Memory B cell (primary cell): Measurements from ENCODE around the gene SPRYD4.
"Not testable (repeated sequence)": the region's sequence is repeated elsewhere in the genome, so short reads cannot be mapped to it uniquely, and the experiment has no call there.

Source experiments
- ATAC-seq: fragments of 150-1000 bp; cut with Tn5 transposase; 2 replicates; pipeline ENCODE4 v1.10.0; 2021; ENCODE audit warnings: low read depth, mild to moderate bottlenecking, moderate library complexity
- DNase-seq, 2 donors: peaks; one replicate each; pipeline ENCODE4 v3.0.0; 2022; ENCODE audit warnings: low spot score in 2 of 2
- H3K27ac Mint-ChIP-seq: one replicate; pipeline ENCODE4 v1.8.0; 2022; ENCODE audit warnings: mild to moderate bottlenecking, moderate library complexity, mixed read lengths
- H3K27me3 Mint-ChIP-seq: one replicate; pipeline ENCODE4 v1.8.0; 2022; ENCODE audit warnings: mixed read lengths
- H3K36me3 Mint-ChIP-seq: one replicate; pipeline ENCODE4 v1.8.0; 2022; ENCODE audit warnings: mild to moderate bottlenecking, mixed read lengths
- H3K4me1 Mint-ChIP-seq: one replicate; pipeline ENCODE4 v1.8.0; 2022; ENCODE audit warnings: mixed read lengths
- H3K4me3 Mint-ChIP-seq: one replicate; pipeline ENCODE4 v1.8.0; 2022; ENCODE audit warnings: mild to moderate bottlenecking, moderate library complexity, mixed read lengths
- H3K9me3 Mint-ChIP-seq: one replicate; pipeline ENCODE4 v1.8.0; 2022; ENCODE audit warnings: mixed read lengths

The SPRYD4 gene

DNA sequence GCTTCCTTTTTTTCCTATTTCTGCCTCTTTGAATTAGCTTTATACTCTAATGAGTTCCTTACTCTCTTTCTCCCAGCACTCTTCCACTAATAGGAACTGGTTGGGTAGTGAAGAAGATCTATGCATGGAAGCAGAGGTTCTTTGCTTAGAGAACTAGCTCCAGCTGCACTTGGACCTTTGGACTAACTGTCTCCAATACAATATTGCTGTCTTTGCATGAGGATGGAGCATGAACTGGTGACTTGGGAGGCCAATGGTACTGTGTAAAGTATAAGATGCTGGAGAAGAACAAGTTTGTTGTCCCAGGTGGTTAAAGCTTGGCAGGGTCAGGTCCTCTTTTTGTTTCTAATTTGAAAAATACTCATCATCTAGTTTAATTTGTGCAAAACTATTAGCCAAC lies 22.0 kb downstream of the SPRYD4 start:
- Mint-ChIP-seq H3K27me3 (peaks cover 3% of the 10 kb centered on the region), H3K27ac (no peak overlapping the region), H3K36me3 (no peaks in the 10 kb centered on the region), H3K4me3 (no peak overlapping the region), H3K4me1 (peaks cover 10% of the 10 kb centered on the region), H3K9me3 (no peaks in the 10 kb centered on the region)
- DNase-seq (no peak), ATAC-seq (no peak)

DNA sequence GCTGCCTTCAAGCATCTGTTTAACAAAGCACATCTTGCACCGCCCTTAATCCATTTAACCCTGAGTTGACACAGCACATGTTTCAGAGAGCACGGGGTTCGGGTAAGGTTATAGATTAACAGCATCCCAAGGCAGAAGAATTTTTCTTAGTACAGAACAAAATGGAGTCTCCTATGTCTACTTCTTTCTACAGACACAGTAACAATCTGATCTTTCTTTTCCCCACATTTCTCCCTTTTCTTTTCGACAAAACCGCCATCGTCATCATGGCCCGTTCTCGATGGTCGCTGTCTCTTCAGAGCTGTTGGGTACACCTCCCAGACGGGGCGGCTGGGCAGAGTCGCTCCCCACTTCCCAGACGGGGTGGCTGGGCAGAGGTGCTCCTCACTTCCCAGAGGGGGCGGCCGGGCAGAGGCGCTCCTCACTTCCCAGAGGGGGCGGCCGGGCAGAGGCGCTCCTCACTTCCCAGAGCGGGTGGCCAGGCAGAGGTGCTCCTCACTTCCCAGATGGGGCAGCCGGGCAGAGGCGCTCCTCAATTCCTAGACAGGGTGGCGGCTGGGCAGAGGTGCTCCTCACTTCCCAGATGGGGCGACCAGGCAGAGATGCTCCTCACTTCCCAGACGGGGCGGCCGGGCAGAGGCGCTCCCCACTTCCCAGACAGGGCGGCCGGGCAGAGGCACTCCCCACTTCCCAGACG lies 25.2 kb downstream of the SPRYD4 start:
- not testable (repeated sequence) for H3K27me3 Mint-ChIP-seq, ATAC-seq, H3K4me1 Mint-ChIP-seq, H3K9me3 Mint-ChIP-seq, H3K36me3 Mint-ChIP-seq, H3K4me3 Mint-ChIP-seq, DNase-seq, H3K27ac Mint-ChIP-seq

DNA sequence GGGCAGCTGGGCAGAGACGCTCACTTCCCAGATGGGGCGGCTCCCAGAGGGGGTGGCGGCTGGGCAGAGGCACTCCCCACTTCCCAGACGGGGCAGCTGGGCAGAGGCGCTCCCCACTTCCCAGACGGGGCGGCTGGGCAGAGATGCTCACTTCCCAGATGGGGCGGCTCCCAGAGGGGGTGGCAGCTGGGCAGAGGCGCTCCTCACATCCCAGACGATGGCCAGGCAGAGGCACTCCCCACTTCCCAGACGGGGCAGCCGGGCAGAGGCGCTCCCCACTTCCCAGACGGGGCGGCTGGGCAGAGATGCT lies 25.7 kb downstream of the SPRYD4 start:
- H3K27me3 Mint-ChIP-seq, H3K9me3 Mint-ChIP-seq, H3K27ac Mint-ChIP-seq, ATAC-seq, H3K36me3 Mint-ChIP-seq, DNase-seq, H3K4me3 Mint-ChIP-seq, H3K4me1 Mint-ChIP-seq: not testable (repeated sequence)

DNA sequence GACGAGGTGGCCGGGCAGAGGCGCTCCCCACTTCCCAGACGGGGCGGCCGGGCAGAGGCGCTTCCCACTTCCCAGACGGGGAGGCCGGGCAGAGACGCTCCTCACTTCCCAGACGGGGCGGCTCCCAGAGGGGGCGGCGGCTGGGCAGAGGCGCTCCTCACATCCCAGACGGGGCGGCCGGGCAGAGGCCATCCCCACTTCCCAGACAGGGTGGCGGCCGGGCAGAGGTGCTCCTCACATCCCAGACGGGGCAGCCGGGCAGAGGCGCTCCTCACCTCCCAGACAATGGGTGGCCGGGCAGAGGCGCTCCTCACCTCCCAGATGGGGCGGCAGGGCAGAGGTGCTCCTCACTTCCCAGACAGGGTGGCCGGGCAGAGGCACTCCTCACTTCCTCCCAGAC lies 26.1 kb downstream of the SPRYD4 start:
- not testable (repeated sequence) for ATAC-seq, H3K4me3 Mint-ChIP-seq, DNase-seq, H3K4me1 Mint-ChIP-seq, H3K9me3 Mint-ChIP-seq, H3K36me3 Mint-ChIP-seq, H3K27ac Mint-ChIP-seq, H3K27me3 Mint-ChIP-seq

DNA sequence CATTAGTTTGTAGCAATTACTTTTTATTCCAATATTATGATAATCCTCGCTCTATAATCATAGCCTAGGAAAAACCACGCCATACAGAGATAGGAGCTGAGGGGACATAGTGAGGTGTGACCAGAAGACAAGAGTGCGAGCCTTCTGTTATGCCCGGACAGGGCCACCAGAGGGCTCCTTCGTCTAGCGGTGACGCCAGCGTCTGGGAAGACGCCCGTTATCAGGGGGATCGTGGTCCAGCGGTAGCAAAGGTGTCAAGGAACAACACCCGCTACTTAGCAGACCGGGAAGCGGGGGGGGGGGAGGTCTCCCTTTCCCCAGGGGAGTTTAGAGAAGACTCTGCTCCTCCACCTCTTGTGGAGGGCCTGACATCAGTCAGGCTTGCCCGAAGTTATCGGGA lies 28.3 kb downstream of the SPRYD4 start:
- H3K4me3 Mint-ChIP-seq: peak overlapping the region; percentile 66
- not testable (repeated sequence) for ATAC-seq
- peak; percentile 52 to 61 for DNase-seq

DNA sequence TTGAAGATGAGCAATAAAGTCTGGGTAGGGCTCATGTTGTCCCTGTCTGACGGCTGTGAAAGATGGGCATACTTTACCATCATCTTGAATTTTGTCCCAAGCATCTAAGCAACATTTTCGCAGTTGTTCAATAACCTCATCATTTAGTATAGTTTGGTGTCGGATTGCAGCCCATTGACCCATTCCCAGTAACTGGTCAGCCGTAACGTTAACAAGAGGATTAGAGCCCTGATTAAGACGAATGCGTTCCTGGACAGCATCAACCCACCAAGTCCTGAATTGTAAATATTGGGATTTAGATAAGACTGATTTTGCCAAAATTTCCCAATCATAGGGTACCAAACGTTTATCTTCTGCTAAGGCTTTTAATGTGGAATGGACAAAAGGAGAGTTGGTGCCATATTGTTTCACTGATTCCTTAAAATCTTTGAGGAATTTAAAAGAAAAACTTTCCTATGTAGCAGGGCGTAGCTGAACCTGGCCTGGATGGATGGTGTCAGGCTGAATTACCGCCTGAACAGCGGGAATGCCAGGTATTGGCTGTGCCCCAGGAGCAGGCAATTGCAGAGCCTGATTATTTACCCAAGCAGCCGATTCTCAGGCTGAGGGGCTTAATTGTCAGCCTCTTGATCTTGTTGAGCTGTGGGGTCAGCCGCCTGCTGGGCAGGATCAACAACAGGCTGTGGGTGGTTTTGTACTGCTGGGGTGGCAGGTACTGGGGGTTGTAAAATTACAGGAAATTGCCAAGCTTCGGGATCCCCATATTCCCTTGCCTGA lies 29.9 kb downstream of the SPRYD4 start:
- H3K36me3 Mint-ChIP-seq, DNase-seq, H3K4me1 Mint-ChIP-seq, ATAC-seq, H3K27ac Mint-ChIP-seq, H3K27me3 Mint-ChIP-seq, H3K9me3 Mint-ChIP-seq, H3K4me3 Mint-ChIP-seq: not testable (repeated sequence)

More for the DNA sequence above, 28.3 kb downstream of the SPRYD4 start:
- not testable (repeated sequence) for H3K27me3 Mint-ChIP-seq, H3K4me1 Mint-ChIP-seq, H3K27ac Mint-ChIP-seq, H3K36me3 Mint-ChIP-seq, H3K9me3 Mint-ChIP-seq

DNA sequence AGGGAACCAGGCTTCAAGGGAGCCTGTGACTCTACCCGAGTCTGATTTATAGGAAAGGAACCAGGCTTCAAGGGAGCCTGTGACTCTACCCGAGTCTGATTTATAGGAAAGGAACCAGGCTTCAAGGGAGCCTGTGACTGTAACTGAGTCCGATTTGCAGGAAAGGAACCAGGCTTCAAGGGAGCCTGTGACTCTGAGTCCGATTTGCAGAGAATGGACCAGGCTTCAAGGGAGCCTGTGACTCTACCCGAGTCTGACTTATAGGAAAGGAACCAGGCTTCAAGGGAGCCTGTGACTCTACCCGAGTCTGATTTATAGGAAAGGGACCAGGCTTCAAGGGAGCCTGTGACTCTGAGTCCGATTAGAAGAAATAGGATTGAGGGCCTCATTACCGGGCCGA lies 31.1 kb downstream of the SPRYD4 start:
- DNase-seq, H3K27me3 Mint-ChIP-seq, H3K4me1 Mint-ChIP-seq, ATAC-seq, H3K9me3 Mint-ChIP-seq, H3K36me3 Mint-ChIP-seq, H3K27ac Mint-ChIP-seq, H3K4me3 Mint-ChIP-seq: not testable (repeated sequence)

DNA sequence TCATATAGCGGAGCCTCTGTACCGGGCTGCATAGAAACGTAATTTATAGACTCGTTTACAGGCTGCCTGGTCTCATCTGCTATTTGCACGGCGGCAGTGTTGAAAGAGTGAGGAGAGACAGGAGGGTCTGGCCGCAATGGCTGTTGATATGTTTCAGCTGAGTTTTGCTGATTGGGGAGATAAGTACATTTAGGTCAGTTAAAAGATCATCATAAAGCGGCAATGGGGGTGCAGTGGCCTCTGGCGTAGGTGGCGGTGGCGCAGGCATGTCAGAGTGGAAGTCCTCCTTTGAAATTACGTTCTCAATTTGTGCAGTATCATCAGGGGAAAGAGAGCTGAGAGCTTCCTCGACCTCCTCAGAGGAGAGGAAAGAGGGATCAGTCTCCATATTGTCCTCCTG lies 31.5 kb downstream of the SPRYD4 start:
- not testable (repeated sequence) for H3K4me1 Mint-ChIP-seq, H3K4me3 Mint-ChIP-seq, H3K36me3 Mint-ChIP-seq, DNase-seq, ATAC-seq, H3K9me3 Mint-ChIP-seq, H3K27me3 Mint-ChIP-seq, H3K27ac Mint-ChIP-seq

DNA sequence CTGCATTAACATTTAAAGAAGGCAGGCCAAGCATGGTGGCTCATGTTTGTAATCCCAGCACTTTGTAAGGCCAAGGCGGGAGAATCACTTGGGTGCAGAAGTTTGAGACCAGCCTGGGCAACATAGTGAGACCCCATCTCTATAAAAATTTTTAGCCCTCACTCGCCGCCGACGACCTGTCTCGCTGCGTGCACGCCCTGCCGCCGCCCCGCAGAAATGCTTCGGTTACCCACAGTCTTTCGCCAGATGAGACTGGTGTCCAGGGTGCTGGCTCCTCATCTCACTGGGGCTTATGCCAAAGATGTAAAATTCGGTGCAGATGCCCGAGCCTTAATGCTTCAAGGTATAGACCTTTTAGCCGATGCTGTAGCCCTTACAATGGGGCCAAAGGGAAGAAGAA lies 42.4 kb downstream of the SPRYD4 start:
- Mint-ChIP-seq H3K4me3 (no peak overlapping the region), H3K36me3 (no peaks in the 10 kb centered on the region), H3K9me3 (no peaks in the 10 kb centered on the region), H3K27ac (no peak overlapping the region), H3K27me3 (peaks cover 9% of the 10 kb centered on the region), H3K4me1 (no peaks in the 10 kb centered on the region)
- ATAC-seq: no peak
- DNase-seq: no peak

DNA sequence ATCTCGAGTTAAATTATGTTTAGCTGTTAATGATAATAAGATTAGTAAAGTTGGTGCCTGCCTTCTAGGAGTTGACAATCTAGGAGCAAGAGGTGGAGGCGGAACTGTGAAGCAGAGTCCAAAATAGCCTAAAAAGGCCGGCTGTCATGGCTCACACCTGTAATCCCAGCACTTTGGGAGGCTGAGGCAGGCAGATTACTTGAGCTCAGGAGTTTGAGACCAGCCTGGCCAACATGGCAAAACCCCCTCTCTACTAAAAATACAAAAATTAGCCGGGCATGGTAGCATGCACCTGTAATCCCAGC lies 45.6 kb downstream of the SPRYD4 start:
- not testable (repeated sequence) for H3K4me1 Mint-ChIP-seq, H3K27ac Mint-ChIP-seq, H3K36me3 Mint-ChIP-seq, H3K4me3 Mint-ChIP-seq, H3K9me3 Mint-ChIP-seq, ATAC-seq, DNase-seq, H3K27me3 Mint-ChIP-seq

DNA sequence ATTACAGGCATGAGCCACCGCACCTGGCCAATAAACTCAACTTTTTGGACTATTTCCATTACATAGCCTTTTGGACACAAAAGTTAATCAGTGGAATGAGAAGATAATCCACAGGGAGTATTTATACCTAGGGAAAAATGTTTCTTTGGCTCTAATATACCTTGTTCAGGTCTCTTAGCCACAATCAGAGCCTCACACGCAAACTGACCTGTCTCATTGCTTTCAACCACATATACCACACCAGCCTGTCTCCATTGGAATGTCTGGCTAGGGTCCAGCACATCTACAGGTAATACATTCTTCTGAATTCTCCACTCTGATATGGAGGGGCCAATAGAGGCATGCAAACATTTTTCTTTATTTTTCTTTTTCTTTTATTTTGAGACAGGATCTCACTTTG lies 49.5 kb downstream of the SPRYD4 start:
- Mint-ChIP-seq H3K4me1 (peaks cover 17% of the 10 kb centered on the region), H3K27ac (no peak overlapping the region), H3K36me3 (no peaks in the 10 kb centered on the region), H3K4me3 (no peak overlapping the region), H3K27me3 (no peaks in the 10 kb centered on the region), H3K9me3 (no peaks in the 10 kb centered on the region)
- ATAC-seq (no peak), DNase-seq (no peak)

DNA sequence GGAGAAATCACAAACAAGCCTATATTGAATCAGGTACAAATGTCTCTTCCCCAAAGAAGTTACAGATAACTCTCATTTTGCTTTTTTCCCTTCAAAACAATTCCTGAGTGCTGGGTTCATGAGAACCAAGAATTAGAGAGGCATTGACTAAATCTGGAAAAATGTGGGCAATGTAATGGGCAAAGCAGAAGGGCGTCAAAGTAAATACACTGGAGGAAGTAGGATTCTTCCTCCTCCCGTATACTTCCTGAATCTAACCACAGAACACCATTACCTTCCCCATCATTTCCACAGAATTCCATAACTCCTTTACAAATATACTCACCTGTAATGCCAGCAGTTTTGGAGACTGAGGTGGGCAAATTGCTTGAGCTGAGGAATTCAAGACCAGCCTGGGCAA lies 50.2 kb downstream of the SPRYD4 start:
- no peak overlapping the region for H3K27ac Mint-ChIP-seq
- no peaks in the 10 kb centered on the region for H3K36me3 Mint-ChIP-seq
- H3K27me3 Mint-ChIP-seq: no peaks in the 10 kb centered on the region
- no peak overlapping the region for H3K4me3 Mint-ChIP-seq
- H3K4me1 Mint-ChIP-seq: peaks cover 20% of the 10 kb centered on the region
- H3K9me3 Mint-ChIP-seq: no peaks in the 10 kb centered on the region
- DNase-seq (no peak), ATAC-seq (no peak)

DNA sequence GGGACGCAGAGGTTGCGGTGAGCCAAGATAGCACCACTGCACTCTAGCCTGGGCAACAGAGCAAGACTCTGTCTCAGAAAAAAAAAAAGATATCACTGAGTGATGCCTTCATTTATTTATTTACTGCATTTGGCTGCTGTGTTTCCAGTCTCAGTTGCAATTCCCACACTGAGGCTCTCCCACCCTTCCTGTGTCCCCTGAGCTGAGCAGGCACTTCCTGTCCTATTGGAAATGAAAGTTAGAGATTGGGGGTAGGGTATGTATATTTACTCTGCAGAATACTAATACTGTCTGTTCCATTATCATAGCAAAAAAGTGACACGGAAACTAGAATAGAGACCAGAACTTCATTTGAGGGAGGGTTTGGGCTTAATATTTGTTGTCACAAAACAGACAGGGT lies 51.7 kb downstream of the SPRYD4 start:
- H3K4me3 Mint-ChIP-seq: no peak overlapping the region
- H3K4me1 Mint-ChIP-seq: peaks cover 20% of the 10 kb centered on the region
- H3K27me3 Mint-ChIP-seq: no peaks in the 10 kb centered on the region
- no peak overlapping the region for H3K27ac Mint-ChIP-seq
- H3K9me3 Mint-ChIP-seq: no peaks in the 10 kb centered on the region
- no peak for DNase-seq
- no peak for ATAC-seq
- no peaks in the 10 kb centered on the region for H3K36me3 Mint-ChIP-seq

DNA sequence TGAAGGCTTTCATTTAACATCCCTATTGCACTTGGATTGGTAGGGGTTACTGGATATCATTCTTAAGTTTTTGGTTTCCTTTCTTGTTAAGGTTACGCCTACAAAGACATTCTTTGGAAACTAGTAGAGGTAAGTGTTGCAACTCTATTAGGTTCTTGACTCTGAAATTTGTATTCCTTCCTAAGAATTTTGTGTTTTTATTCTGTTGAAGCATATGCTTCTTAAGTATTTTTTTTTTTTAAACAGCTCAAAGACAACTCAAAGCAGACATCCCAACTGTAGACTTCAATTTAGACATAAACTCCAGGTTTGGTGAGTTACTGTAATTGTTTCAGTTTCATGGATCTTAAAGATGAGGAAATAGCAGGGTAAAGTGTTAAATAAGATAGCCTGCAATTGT lies 52.1 kb downstream of the SPRYD4 start:
- no peaks in the 10 kb centered on the region for H3K36me3 Mint-ChIP-seq
- H3K9me3 Mint-ChIP-seq: no peaks in the 10 kb centered on the region
- H3K27me3 Mint-ChIP-seq: no peaks in the 10 kb centered on the region
- H3K27ac Mint-ChIP-seq: no peak overlapping the region
- peaks cover 20% of the 10 kb centered on the region for H3K4me1 Mint-ChIP-seq
- H3K4me3 Mint-ChIP-seq: no peak overlapping the region
- no peak for DNase-seq
- no peak for ATAC-seq

DNA sequence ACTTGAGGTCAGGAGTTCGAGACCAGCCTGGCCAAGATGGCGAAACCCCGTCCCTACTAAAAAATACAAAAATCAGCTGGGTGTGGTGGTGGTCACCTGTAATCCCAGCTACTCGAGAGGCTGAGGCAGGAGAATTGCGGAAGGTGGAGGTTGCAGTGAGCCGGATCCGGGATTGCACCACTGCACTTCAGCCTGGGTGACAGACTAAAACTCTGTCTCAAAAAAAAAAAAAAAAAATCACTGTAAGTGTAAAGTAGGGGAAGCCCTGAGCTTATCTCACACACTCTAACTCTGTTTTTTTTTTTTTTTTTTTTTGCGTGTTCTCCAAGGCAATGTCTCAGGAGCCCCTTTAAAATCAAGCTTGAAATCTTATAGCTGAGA lies 52.8 kb downstream of the SPRYD4 start:
- Mint-ChIP-seq H3K9me3 (no peaks in the 10 kb centered on the region), H3K4me1 (peaks cover 20% of the 10 kb centered on the region), H3K4me3 (peak overlapping the region; percentile 97), H3K27me3 (no peaks in the 10 kb centered on the region), H3K27ac (peak overlapping the region; percentile 96), H3K36me3 (no peaks in the 10 kb centered on the region)
- DNase-seq (no peak), ATAC-seq (peak; percentile 48)
